ENCODE data around the gene ZNF280D. TPM values are rescaled to one million over a fixed set of nuclear protein-coding genes. Genes with fewer than 3 reads are reported as not detected.

The ZNF280D gene
- total and polyA plus RNA-seq, 8 donors, result 34.3 to 82.1 (median 75.5) TPM

DNA sequence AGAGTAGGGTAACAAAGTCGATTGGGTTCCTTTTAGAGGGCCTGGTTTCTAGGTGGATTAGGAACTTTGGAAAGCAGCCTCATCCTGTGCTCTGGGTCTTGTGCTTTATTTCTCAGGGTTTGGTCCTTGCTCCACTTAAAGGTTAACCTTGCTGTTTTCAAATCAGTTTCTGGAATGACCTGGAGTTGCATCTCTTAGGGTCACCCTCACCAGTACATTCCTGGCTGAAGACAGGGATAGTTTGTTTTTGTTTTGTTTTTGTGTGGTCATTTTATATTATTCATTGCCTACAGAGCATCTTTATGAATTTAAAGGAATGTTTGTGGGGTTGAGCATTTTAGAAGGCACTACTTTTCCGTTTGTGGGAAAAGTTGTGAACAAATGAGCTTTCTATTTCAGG, 45.5 kb upstream of the ZNF280D start:
- H3K36me3 ChIP-seq, result no peaks in the 10 kb centered on the region
- TF ChIP-seq CTCF (IDR thresholded peaks at IDR 0.05), result no peak
- no peaks in the 10 kb centered on the region for H3K9me3 ChIP-seq
- DNase-seq, result no peak
- peaks cover 0 to 10% of the 10 kb centered on the region in 2 donors for H3K4me1 ChIP-seq
- H3K27me3 ChIP-seq, result no peaks in the 10 kb centered on the region
- intact Hi-C loops (cut with DNase I), result no loop called here
- no peak for ATAC-seq
- H3K27ac ChIP-seq, result no peak overlapping the region
- no peak overlapping the region for H3K4me3 ChIP-seq

GRCh38 chr15:56776839-56777238, 43.5 kb upstream of the ZNF280D start:
- H3K4me1 ChIP-seq, result peaks cover 5 to 22% of the 10 kb centered on the region in 2 donors
- H3K36me3 ChIP-seq, result no peaks in the 10 kb centered on the region
- intact Hi-C loops (cut with DNase I), result no loop called here
- H3K27ac ChIP-seq, result no peak overlapping the region
- no peaks in the 10 kb centered on the region for H3K27me3 ChIP-seq
- no peak for TF ChIP-seq CTCF (IDR thresholded peaks at IDR 0.05)
- H3K9me3 ChIP-seq, result no peaks in the 10 kb centered on the region
- no peak overlapping the region for H3K4me3 ChIP-seq
- DNase-seq, result no peak
- ATAC-seq, result no peak

GRCh38 chr15:56775641-56776040, 42.3 kb upstream of the ZNF280D start:
- no peak overlapping the region for H3K27ac ChIP-seq
- H3K9me3 ChIP-seq, result no peaks in the 10 kb centered on the region
- no peak for ATAC-seq
- intact Hi-C loops (cut with DNase I), result no loop called here
- no peak for DNase-seq
- H3K27me3 ChIP-seq, result no peaks in the 10 kb centered on the region
- H3K36me3 ChIP-seq, result no peaks in the 10 kb centered on the region
- no peak for TF ChIP-seq CTCF (IDR thresholded peaks at IDR 0.05)
- peaks cover 5 to 22% of the 10 kb centered on the region in 2 donors for H3K4me1 ChIP-seq
- no peak overlapping the region for H3K4me3 ChIP-seq

GRCh38 chr15:56774356-56774755, 41.0 kb upstream of the ZNF280D start:
- intact Hi-C loops (cut with DNase I), result no loop called here
- H3K36me3 ChIP-seq, result no peaks in the 10 kb centered on the region

More at GRCh38 chr15:56774356-56774755, 41.0 kb upstream of the ZNF280D start:
- no peak for DNase-seq
- TF ChIP-seq CTCF (IDR thresholded peaks at IDR 0.05), result no peak
- ATAC-seq, result no peak
- no peaks in the 10 kb centered on the region for H3K27me3 ChIP-seq
- peaks cover 5 to 22% of the 10 kb centered on the region in 2 donors for H3K4me1 ChIP-seq
- no peak overlapping the region for H3K27ac ChIP-seq
- no peaks in the 10 kb centered on the region for H3K9me3 ChIP-seq
- no peak overlapping the region for H3K4me3 ChIP-seq
